Measurements from ENCODE around the gene AMIGO1.

AMIGO1 gene

DNA sequence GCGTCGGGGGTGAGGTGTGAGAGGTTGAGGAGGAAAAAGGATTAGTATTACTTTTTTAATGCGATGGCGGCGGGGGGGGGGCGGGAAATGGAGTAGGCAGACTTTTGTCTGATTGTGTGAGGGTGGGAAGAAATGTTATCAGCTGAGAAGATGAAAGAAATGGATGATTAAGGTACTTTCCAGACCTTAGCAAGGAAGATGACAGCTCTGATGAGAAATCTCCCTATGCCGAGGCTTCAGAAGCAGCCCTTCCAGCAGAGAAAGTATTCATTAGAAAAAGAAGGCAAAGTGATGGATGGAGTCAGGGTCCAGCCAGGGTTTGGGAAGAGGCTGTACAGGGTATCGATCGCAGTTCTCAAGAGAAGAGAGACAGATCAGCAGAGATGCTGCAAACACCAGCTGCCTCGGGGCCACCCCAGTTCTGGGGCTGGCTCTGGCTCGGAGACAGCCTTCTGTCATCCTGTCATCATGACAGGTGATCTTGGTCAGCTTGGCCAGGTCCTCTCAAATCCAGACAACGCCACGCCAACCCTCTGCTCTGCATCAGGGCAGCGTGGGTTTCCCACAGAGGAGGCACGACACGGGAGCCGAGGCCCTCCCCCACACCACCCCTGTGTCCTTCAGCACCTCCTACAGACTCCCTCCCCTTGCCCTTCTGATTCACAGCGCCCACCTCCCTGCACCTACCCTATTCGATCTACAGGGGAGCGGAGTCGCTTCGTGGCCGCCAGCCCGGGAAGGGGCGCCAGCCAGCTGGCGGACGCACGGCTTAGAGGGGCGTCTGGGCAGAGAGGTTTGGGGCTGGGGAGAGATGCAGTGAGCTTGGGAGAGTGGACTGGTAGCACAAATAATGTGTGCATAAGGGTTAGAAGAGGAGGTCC is 26.5 kb downstream of the AMIGO1 start:
- TF ChIP-seq, protein P1, sequence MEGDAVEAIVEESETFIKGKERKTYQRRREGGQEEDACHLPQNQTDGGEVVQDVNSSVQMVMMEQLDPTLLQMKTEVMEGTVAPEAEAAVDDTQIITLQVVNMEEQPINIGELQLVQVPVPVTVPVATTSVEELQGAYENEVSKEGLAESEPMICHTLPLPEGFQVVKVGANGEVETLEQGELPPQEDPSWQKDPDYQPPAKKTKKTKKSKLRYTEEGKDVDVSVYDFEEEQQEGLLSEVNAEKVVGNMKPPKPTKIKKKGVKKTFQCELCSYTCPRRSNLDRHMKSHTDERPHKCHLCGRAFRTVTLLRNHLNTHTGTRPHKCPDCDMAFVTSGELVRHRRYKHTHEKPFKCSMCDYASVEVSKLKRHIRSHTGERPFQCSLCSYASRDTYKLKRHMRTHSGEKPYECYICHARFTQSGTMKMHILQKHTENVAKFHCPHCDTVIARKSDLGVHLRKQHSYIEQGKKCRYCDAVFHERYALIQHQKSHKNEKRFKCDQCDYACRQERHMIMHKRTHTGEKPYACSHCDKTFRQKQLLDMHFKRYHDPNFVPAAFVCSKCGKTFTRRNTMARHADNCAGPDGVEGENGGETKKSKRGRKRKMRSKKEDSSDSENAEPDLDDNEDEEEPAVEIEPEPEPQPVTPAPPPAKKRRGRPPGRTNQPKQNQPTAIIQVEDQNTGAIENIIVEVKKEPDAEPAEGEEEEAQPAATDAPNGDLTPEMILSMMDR (IDR thresholded peaks at IDR 0.05): no peak

GRCh38 chr1:109482242-109482641 is 27.3 kb downstream of the AMIGO1 start:
- TF ChIP-seq, protein P1 (IDR thresholded peaks at IDR 0.05): no peak

DNA sequence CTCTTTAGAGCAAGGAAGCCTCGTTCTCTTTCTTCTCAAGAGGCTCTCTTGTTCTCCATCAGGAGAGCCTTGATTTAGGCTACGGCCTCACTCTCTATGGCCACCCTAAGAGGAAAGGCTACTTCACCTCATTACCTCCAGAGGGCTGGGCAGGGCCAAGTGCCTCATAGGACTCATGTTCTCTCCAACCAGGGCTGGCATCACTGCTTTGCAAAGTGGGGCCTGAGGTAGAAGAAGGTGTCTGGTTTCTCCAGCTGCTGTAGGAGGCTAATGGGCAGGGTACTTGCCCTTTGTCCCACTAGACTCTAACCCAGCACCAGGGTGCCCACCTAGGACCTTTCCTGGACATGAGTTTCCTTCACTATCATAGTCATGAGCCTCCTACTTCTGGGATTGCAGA is 27.9 kb downstream of the AMIGO1 start:
- TF ChIP-seq, protein P1 (IDR thresholded peaks at IDR 0.05): no peak

- TF ChIP-seq, protein P1 (IDR thresholded peaks at IDR 0.05): no peak
Measured at GRCh38 chr1:109479901-109480300, 29.6 kb downstream of the AMIGO1 start.

GRCh38 chr1:109479311-109479710 is 30.2 kb downstream of the AMIGO1 start:
- TF ChIP-seq, protein P1 (IDR thresholded peaks at IDR 0.05): no peak

DNA sequence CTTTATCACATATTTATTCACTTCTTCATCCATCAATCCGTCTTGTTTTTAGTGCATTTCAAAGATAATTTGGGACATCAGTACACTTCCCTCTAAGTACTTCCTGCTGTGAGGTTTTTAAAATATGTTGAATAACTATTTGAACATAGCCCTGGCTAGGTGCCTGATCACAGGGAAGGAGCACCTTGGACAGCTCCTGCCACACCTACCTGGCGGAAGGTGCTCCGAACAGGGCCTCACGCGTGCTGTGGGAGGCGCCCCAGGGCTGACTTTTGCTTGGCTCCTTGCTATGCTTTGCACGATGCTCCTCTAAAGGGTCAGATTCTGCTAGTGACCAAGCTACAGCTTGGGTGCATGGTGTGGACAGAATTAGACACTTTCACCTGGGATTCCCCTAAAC is 30.7 kb downstream of the AMIGO1 start:
- TF ChIP-seq, protein P1 (IDR thresholded peaks at IDR 0.05): peak; percentile 25; the same call in 1 of the 2 replicates

GRCh38 chr1:109477821-109478220 is 31.7 kb downstream of the AMIGO1 start:
- TF ChIP-seq, protein P1 (IDR thresholded peaks at IDR 0.05): no peak
